Measurements from ENCODE around the gene PLCB1.

- TF ChIP-seq CTCF (conservative IDR thresholded peaks at IDR 0.05; ENCODE audit: low read depth, low read length) (no peak), EZH2 (IDR thresholded peaks at IDR 0.05; ENCODE audit: low read length, unreplicated experiment) (no peak), EZH2phosphoT487 (IDR thresholded peaks at IDR 0.05; ENCODE audit: borderline replicate concordance, low read length) (no peak)
These were observed 31.5 kb downstream of the PLCB1 start for GRCh38 chr20:8163543-8163942.

Data from PC-3 (cell line).